CD4-positive, alpha-beta T cell treated with Interleukin-17A for 1 hour (primary cell): ENCODE results near the gene CMTM1.
A peak's percentile ranks its signal among the peaks of the same experiment; 100 is the strongest.

Source experiments
- DNase-seq: peaks from one replicate; pipeline ENCODE4 v3.0.0-alpha.2; 2020

CMTM1 gene

GRCh38 chr16:66539623-66540469, 26.4 kb upstream of the CMTM1 start:
- no peak for DNase-seq

GRCh38 chr16:66541388-66542355, 24.6 kb upstream of the CMTM1 start:
- DNase-seq, result no peak

DNA sequence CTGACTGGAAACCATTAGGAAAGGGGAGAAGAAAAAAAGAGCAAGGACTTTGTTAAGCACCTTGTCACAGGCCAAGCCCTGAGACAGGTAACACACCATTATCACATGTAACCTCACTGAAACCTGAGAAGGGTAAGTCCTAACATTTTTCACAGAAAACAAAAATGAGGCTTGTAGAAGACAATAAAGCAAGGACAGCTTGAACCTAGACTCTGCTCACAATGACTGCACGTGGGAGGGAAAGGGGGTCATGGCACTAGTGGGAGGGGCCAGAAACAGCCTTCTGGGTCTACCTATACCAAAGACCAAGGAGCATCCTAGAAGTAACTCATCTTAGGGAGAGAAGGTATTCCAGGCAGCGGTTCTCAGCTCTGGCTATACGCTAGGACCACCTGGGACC, 23.8 kb upstream of the CMTM1 start:
- no peak for DNase-seq

DNA sequence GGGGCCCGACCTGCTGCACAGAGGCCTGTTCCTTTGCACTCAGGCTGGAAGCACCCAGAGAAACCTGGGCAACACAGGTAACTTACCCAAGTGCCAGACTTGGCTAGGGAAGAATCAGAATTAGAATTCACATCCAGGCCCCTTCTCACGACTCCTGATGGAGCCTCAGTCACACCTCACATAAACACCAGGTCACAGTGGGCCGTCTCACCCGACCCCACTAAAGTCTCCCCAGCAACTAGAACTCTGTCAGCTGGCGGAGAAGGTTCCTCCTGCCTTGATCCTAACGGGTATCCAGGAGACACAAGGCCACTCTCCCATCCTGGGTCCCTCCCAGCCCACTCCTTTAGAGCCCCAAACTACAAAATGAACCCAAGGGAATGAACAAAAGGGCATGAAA, 22.7 kb upstream of the CMTM1 start:
- no peak for DNase-seq

DNA sequence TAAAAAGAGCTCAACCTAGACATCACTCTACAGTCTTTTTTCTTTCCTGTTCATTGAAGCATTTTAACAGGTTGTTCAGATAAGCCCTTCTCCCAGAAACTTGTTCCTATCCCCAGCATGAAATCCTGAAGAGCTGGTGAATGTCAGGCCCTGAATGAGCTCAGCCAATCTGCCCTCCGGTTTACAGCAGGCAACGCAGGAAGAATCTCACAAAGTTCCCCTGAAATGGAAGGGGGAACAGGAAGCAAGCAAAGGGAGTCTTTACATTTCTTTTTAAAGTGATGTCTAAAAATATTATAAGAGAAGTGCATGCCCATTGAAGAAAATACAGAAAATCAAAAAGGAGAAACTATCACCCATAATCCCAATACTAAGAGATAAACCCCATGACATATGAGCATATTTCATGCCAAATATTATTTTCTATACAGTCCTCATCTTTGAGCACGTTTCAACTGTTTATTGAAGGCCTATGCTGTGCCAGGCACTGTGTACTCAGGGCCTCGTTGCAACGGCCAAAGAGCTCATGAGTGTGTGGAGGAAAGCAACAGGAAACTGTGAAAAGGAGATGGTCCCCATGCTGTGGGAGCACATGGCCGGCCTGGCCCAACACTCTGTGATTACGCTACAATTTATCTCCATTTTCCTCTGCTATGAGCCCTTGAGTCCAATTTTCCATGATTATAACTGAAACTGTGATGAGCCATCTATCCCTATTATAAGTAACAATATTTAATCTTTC, 22.1 kb upstream of the CMTM1 start:
- DNase-seq, result no peak

DNA sequence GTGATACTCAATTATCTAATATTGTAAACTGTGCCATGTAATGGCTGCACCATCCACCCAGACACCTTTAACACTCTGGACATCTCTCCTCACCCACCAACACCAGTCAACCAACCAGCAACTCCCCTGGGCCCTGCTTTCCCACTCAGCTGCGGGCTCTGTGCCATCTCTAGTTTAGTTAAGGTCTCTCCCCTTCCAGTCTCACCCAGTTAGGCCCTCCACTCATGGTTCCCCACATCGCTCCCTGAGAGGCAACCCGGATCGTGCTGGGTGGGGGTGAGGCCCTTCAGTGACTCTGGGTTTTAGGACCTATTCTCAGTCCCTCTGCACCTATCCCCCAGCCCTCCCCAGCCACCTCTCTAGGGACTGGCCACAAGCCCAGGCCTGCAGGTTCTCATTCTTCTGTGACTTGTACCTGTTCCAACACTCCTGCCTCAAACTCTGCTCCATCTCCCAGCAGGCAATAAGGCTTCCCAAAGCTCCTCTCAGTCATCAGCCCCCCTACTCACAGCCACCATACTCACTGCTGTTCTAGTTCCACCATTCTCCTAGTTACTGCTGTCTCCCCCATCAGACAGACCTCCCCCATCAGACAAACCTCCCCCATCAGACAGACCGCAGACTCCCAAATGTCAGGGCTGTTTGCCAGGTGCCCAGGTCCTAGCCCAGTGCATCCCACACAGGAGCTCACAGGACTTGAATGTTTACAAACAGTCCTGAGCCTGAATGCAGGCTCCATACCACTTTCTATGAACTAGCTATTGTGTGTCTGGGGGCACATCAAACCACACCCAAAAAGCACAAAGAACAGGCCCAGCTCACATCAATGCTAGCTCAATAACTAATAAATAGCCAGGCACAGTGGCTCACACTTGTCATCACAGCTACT, 18.9 kb upstream of the CMTM1 start:
- DNase-seq, result no peak

DNA sequence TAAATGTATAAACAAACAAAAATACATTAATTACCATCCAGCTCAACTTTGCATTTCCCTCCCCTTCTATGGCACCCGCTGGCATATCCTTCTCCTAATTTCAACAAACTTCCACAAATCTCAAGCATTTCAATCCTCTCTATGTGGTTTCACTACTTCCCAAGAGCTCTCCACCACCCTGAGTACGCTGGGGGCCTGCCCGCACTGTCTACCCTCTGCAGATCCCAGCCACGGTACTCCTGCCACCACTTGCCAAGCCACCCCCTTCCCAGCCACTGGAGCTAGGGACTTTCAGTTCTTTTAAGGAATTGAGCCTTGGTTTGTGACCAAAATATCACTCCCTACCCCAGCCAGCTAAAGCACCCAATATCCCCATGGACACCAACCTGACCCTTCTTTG, 18.2 kb upstream of the CMTM1 start:
- no peak for DNase-seq

DNA sequence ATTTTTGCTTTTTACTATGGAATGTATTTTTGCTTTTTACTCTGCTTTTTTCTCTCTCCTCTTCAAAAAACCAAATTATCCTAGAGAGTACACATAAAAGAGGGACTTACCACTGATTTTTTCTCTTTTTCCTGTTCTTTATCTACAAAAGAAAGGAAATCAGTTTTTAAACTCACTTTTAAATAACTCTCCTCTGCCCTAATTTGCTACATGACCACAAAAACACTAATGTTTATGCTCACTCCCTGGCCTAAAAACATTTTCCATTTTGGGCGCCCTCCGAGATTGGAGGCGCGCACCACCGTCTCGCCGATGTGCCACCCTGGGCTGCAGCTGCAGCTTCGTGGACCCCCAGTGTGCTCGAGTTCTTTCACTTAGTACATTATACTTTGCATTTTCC, 17.4 kb upstream of the CMTM1 start:
- DNase-seq, result no peak

- peak; percentile 49 for DNase-seq
Observed at GRCh38 chr16:66549284-66550131, 16.7 kb upstream of the CMTM1 start, which contains the start of gene TK2. Gene TK2 (minus strand): TSS chr16:66550122. CDS start chr16:66550061, 61 bp downstream.

DNA sequence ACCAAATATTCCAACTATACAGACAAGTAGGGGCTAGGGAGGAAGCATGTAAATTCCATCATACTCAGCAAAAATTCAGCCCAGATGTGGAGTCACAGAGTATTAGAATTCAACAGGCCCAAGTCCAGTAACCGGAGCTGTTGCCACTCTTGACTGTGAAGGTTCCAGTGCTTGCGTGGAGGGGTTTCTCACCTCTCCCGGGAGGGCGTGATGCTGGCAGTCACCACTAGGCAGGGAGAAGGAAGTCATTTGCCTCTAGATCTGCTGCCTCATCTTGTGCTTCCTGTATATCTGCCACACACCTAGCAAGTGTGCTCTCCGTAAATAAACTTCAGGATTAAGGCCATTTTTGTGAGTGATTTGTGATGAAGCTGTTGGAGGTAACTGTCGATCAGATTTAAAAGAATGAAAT, 14.9 kb upstream of the CMTM1 start:
- DNase-seq, result peak; percentile 73

DNA sequence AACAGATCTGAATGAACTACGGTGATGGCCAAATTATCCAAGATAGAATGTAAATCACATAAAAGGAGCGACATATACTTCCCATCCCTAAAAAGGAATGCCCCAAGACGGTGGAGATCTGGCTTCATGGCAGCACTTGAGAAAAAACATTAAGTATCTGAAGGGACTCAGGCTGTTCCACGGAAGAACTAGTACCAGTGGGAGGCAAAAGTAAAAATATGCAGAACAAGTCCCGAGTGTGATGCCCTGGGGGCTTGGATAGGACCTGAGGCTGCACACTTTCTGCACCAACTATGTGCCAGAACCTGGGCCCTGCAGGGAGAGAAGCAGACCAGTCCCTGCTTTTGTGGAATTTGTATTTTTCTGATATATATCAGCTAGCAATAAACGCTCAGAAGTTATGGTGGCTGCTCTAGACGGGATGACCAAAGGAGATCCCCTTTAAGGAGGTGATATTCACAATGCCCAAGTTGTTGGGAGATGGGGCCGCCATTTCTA, 14.4 kb upstream of the CMTM1 start:
- DNase-seq, result no peak

- DNase-seq, result peak; percentile 93
Observed at GRCh38 chr16:66552286-66553177, 13.7 kb upstream of the CMTM1 start, which contains the start of gene CKLF. Gene CKLF (plus strand): TSS chr16:66552576. CDS start chr16:66552716, 140 bp downstream.

- DNase-seq, result peak; percentile 23
Observed at GRCh38 chr16:66553223-66553622, 13.0 kb upstream of the CMTM1 start.

DNA sequence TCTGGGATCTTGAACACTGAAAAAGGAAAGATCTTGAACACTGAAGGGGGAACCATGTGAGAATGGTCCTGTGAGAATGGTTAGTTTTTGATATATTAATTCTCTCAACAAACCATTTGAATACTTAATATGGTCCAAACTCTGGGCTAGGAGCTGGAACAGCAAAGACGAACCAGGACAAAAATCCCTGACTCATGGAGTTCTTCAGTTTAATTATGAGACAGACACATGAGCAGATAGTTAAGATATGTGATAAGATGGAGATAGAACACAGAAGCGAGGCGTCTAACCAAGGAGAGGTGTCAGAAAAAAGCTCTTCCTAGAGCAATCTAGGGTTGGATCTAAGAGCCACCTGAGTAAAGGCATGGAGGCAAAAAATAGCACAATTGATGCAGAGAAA, 12.2 kb upstream of the CMTM1 start:
- no peak for DNase-seq

DNA sequence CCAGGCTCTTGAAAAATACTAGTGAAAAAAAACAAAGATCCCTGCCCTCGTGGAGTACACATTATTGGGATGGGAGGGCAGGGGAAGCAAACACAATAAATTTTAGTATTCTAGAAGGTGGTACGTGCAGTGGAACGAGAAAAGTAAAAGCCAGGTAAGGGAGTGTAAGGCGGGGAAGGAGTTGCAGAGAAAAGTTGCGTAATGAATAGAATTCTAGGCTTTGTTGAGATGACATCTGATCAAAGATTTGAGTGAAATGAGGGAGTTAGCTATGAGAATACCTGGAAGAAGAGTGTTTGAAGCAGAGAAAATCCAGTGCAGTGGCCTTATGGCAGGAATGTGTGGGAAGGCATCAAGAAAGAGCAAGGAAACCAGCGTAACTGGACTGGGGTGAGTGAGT, 11.7 kb upstream of the CMTM1 start:
- no peak for DNase-seq

DNA sequence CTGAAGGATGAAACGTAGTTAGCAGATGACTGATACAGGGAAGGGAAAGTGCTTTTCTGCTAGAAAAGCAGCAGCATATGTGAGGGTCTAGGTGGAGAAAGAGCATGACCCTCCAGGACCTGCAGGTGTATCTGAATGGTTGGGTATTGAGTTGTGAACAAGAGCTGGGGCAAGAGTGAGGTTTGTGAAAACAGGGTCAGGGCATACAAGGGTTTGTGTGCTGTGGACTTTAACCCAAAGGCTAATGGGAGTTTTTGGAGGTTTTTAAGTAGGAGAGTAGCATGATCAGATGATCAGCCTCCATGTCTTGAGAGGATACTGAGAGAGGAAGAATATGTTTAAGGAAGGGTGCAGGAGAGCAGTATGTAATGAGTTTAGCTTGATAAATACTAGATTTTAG, 6.1 kb upstream of the CMTM1 start:
- no peak for DNase-seq

DNA sequence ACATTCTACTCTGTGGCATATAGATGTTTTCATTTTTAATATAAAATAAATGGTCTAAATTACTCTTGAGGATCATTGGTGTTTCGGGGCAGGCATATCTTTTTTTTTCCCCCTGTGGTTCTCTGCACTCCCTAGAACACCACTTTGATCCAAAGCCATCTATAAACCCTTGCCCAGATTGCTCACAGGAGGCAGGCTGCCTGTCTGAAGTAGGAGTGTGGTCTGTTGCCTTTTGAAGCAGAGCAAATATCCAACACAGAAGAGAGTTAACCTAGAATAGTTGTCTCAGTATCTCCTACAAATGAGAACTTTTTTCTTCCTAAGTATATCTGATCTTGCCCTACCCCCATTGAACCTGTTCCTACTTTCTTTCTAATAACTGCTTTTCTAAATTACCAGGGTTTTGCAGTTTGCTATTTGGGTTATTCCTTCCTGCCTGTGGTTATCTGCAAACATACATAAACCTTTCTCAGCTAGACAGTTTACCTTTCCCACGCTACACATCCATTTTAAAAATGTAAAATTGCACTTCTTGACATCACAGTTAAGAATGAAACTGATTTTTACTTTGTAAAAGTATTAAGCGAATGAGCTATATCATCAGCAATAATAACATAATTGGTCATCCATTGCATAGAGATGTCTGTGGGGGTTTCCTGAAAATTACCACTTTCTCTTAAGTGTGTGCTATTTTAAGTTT, 4.7 kb upstream of the CMTM1 start:
- no peak for DNase-seq

DNA sequence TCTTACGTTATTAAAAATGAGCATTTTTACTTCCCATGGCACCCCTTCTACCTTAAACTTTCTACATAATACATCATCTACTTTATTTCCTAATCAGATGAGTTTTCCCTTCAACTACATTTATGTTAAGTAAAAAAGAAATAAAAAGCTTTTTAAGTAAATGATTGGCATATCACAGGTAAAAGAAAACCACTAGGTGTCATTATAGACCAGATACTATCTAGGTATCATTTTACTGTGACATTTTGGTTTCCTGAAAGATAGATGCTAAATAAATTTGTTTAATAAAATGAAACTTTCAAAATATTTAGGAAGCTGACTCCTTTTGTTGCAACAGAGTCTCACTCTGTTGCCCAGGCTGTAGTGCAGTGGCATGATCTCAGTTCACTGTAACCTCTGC, 3.8 kb upstream of the CMTM1 start:
- DNase-seq, result peak; percentile 44

- no peak for DNase-seq
Observed at GRCh38 chr16:66562986-66563385, 3.3 kb upstream of the CMTM1 start.
